GM18520 (cell line): ENCODE data around the gene PITPNM3.

Source experiments
- ATAC-seq: cut with Tn5 transposase; IDR thresholded peaks from one replicate; pipeline ENCODE4 v1.9.1; 2021; ENCODE audit not compliant: unreplicated experiment

Gene PITPNM3

GRCh38 chr17:6528557-6528956 lies 27.8 kb downstream of the PITPNM3 start:
- no peak for ATAC-seq

GRCh38 chr17:6526362-6527152 lies 29.8 kb downstream of the PITPNM3 start:
- no peak for ATAC-seq

GRCh38 chr17:6525731-6526130 lies 30.6 kb downstream of the PITPNM3 start:
- no peak for ATAC-seq

- no peak for ATAC-seq
These were observed 31.2 kb downstream of the PITPNM3 start for GRCh38 chr17:6525141-6525540.

GRCh38 chr17:6524520-6524919 lies 31.8 kb downstream of the PITPNM3 start:
- no peak for ATAC-seq

GRCh38 chr17:6523809-6524355 lies 32.5 kb downstream of the PITPNM3 start:
- no peak for ATAC-seq

- no peak for ATAC-seq
These were observed 33.0 kb downstream of the PITPNM3 start for GRCh38 chr17:6523330-6523729.

- no peak for ATAC-seq
These were observed 34.8 kb downstream of the PITPNM3 start for GRCh38 chr17:6521586-6521985.

- ATAC-seq, result no peak
These were observed 39.3 kb downstream of the PITPNM3 start for GRCh38 chr17:6517062-6517461.

- no peak for ATAC-seq
These were observed 42.0 kb downstream of the PITPNM3 start for GRCh38 chr17:6514371-6514770.

GRCh38 chr17:6512552-6512951 lies 43.8 kb downstream of the PITPNM3 start:
- no peak for ATAC-seq

- ATAC-seq, result no peak
These were observed 45.9 kb downstream of the PITPNM3 start for GRCh38 chr17:6510321-6510977.

GRCh38 chr17:6509921-6510320 lies 46.4 kb downstream of the PITPNM3 start:
- no peak for ATAC-seq

GRCh38 chr17:6509031-6509771 lies 47.2 kb downstream of the PITPNM3 start:
- no peak for ATAC-seq

GRCh38 chr17:6508519-6509030 lies 47.8 kb downstream of the PITPNM3 start:
- ATAC-seq, result no peak

GRCh38 chr17:6508016-6508415 lies 48.3 kb downstream of the PITPNM3 start:
- ATAC-seq, result no peak

- no peak for ATAC-seq
These were observed 48.8 kb downstream of the PITPNM3 start for GRCh38 chr17:6507535-6507934.

- ATAC-seq, result no peak
These were observed 49.6 kb downstream of the PITPNM3 start for GRCh38 chr17:6506679-6507231.

GRCh38 chr17:6505425-6506142 lies 50.8 kb downstream of the PITPNM3 start:
- ATAC-seq, result no peak

GRCh38 chr17:6503641-6504195 lies 52.6 kb downstream of the PITPNM3 start:
- no peak for ATAC-seq
